Mesenchymal stem cell (in vitro differentiated cells and primary cell): ENCODE results near the gene CP. TPM values are rescaled to one million over a fixed set of nuclear protein-coding genes. Genes with fewer than 3 reads are reported as not detected.
A peak's percentile ranks its signal among the peaks of the same experiment; 100 is the strongest.

Source experiments
- DNase-seq: peaks from one replicate; pipeline ENCODE4 v3.0.0-alpha.2; 2013
- H2AFZ ChIP-seq: one replicate; pipeline ENCODE4 v1.6.1; 2013; ENCODE audit warnings: low read depth, mild to moderate bottlenecking, control low read depth, inconsistent platforms, low read length, moderate library complexity
- H2AK5ac ChIP-seq: 2 replicates; pipeline ENCODE4 v1.6.1; 2013; ENCODE audit warnings: low read length, moderate library complexity, mild to moderate bottlenecking, inconsistent platforms; ENCODE audit not compliant: severe bottlenecking
- H2BK120ac ChIP-seq: one replicate; pipeline ENCODE4 v1.6.1; 2013; ENCODE audit warnings: low read depth, mild to moderate bottlenecking, inconsistent platforms, low read length, moderate library complexity
- H2BK12ac ChIP-seq, 2 experiments: one replicate each; pipeline ENCODE4 v1.6.1; 2013; ENCODE audit warnings: inconsistent platforms in 2 of 2, low read length in 2 of 2, mild to moderate bottlenecking in 2 of 2, moderate library complexity in 2 of 2, control low read depth in 1 of 2
- H2BK15ac ChIP-seq: one replicate; pipeline ENCODE4 v1.6.1; 2013; ENCODE audit warnings: mild to moderate bottlenecking, low read depth, inconsistent platforms; ENCODE audit not compliant: poor library complexity, severe bottlenecking
- H2BK5ac ChIP-seq: 2 replicates; pipeline ENCODE4 v1.6.1; 2013; ENCODE audit warnings: low read depth, mild to moderate bottlenecking, low read length, control low read depth, inconsistent platforms; ENCODE audit not compliant: poor library complexity, severe bottlenecking
- H3K14ac ChIP-seq, 2 experiments: one replicate each; pipeline ENCODE4 v1.6.1; 2013; ENCODE audit warnings: inconsistent platforms in 2 of 2, low read length in 2 of 2, control low read depth in 1 of 2, mild to moderate bottlenecking in 1 of 2, moderate library complexity in 1 of 2
- H3K18ac ChIP-seq, 2 experiments: one replicate each; pipeline ENCODE4 v1.6.1; 2013; ENCODE audit warnings: inconsistent platforms in 2 of 2, low read length in 2 of 2, control low read depth in 1 of 2, low read depth in 1 of 2, mild to moderate bottlenecking in 1 of 2
- H3K23ac ChIP-seq, 2 experiments: one replicate each; pipeline ENCODE4 v1.6.1; 2013; ENCODE audit warnings: inconsistent platforms in 2 of 2, low read length in 2 of 2, mild to moderate bottlenecking in 2 of 2, moderate library complexity in 2 of 2, control low read depth in 1 of 2
- H3K27ac ChIP-seq: 2 replicates; pipeline ENCODE4 v1.5.1; 2013; ENCODE audit warnings: mild to moderate bottlenecking, moderate library complexity, low read length, control low read depth, inconsistent platforms; ENCODE audit not compliant: poor library complexity, severe bottlenecking
- H3K27me3 ChIP-seq, 2 experiments: 2 replicates each; pipeline versions ENCODE4 v1.6.1 to v1.7.0; 2013; ENCODE audit warnings: low read length in 2 of 2, mild to moderate bottlenecking in 2 of 2, moderate library complexity in 2 of 2, control low read depth in 1 of 2, inconsistent platforms in 1 of 2; ENCODE audit not compliant: control insufficient read depth in 1 of 2, insufficient read depth in 1 of 2
- H3K36me3 ChIP-seq, 2 experiments: 2 replicates each; pipeline versions ENCODE4 v1.6.1 to v1.7.0; 2013; ENCODE audit warnings: low read length in 2 of 2, control low read depth in 1 of 2, inconsistent platforms in 1 of 2, low read depth in 1 of 2, mild to moderate bottlenecking in 1 of 2; ENCODE audit not compliant: insufficient read depth in 2 of 2, control insufficient read depth in 1 of 2
- H3K4ac ChIP-seq, 2 experiments: one replicate each; pipeline ENCODE4 v1.6.1; 2013; ENCODE audit warnings: inconsistent platforms in 2 of 2, low read length in 2 of 2, mild to moderate bottlenecking in 2 of 2, moderate library complexity in 2 of 2, control low read depth in 1 of 2, low read depth in 1 of 2
- H3K4me1 ChIP-seq: 2 replicates; pipeline ENCODE4 v1.6.1; 2013; ENCODE audit warnings: low read depth, low read length, control low read depth; ENCODE audit not compliant: control insufficient read depth, insufficient read depth
- H3K4me2 ChIP-seq: 2 replicates; pipeline ENCODE4 v1.6.1; 2013; ENCODE audit warnings: low read length, mild to moderate bottlenecking, inconsistent platforms; ENCODE audit not compliant: poor library complexity, severe bottlenecking
- H3K4me3 ChIP-seq, 2 experiments: 2 replicates each; pipeline versions ENCODE4 v1.5.1 to v1.7.0; 2013; ENCODE audit warnings: low read length in 2 of 2, mild to moderate bottlenecking in 2 of 2, control low read depth in 1 of 2, low read depth in 1 of 2; ENCODE audit not compliant: insufficient read depth in 1 of 2
- H3K79me1 ChIP-seq: replicated peaks from 2 replicates; pipeline ENCODE4 v1.6.1; 2013; ENCODE audit warnings: mild to moderate bottlenecking, control low read depth, low read length, inconsistent platforms; ENCODE audit not compliant: poor library complexity, severe bottlenecking
- H3K9ac ChIP-seq: 2 replicates; pipeline ENCODE4 v1.7.0; 2013; ENCODE audit warnings: mild to moderate bottlenecking, low read length, moderate library complexity
- H3K9me3 ChIP-seq: 2 replicates; pipeline ENCODE4 v1.7.0; 2013; ENCODE audit warnings: mild to moderate bottlenecking, low read length; ENCODE audit not compliant: control insufficient read depth
- H4K8ac ChIP-seq: one replicate; pipeline ENCODE4 v1.6.1; 2013; ENCODE audit warnings: inconsistent platforms, mild to moderate bottlenecking, low read length, moderate library complexity
- H4K91ac ChIP-seq: one replicate; pipeline ENCODE4 v1.6.1; 2013; ENCODE audit warnings: mild to moderate bottlenecking, low read length, inconsistent platforms
- WGBS: methylation state at CpG from one replicate; pipeline ENCODE4 v1.1.7; 2013; ENCODE audit warnings: mixed read lengths; 5-methylcytosine and 5-hydroxymethylcytosine counted together
- polyA plus RNA-seq, 2 experiments: library from polyadenylated mRNA; stranded (reverse); fragments of 200-250 nt; gene quantifications; one replicate each; pipeline ENCODE4 v1.2.3, GENCODE V29; 2013

The CP gene
- 0.04 TPM for polyA plus RNA-seq (2013, experiment 1 of 2)
- polyA plus RNA-seq (2013, experiment 2 of 2), result 0.15 TPM

DNA sequence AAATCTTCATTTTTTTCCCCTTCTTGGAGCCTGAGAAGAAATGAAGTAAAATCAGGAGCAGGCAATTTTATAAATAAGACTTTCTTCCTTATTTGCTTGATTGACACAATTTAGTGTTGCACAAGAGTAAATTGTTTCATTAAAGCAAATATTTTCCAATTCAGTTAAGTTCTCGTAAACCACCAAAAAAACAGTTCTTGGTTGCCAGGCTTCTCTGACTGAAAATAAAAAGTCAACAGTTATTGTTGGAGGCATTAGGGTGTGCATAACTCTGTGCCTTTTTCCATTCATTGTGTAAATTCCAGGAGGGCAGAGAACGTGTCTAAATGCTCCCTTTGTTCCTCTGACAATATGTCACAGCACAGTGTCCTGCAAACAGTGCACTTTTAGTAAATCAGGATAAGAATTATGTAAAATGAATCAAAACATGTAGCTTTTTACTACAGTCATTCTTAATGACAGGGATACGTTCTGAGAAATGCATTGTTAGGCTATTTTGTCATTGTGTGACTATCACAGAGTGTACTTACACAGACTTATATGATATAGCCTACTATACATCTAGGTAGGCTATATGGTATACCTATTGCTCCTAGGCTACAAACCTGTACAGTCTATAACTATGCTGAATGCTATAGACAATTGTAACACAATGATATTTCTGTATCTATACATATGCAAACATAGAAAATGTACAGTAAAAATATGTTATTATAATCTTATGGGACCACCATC lies at the start of gene CP:
Gene CP (minus strand): TSS at position 47 of the 735 bp plus-strand sequence. CDS start 37 bp downstream, at position 10.
- DNase-seq, result no peak

DNA sequence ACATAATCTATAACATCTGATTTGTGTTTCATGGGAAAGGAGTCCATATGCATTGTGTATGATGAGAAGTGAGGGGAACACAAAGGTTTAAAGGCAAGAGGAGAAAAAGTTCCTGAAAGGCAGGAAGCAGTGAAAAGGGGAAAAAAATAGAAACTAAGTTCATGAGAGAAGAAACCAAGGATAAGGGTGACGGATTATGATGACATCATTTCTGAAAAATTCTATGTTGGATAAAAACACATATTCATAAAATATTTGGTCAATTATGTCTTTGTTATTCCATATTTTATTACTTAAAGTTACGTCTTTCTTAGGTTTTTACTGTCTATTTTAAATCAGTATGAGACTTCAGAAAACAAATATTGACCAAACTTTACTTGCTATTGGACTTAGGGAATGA lies 48.6 kb upstream of the CP start:
- no peak overlapping the region for H3K4me3 ChIP-seq
- no peaks in the 10 kb centered on the region for H3K9me3 ChIP-seq
- no peak overlapping the region for H2AFZ ChIP-seq
- peak overlapping the region; percentile 43 for H3K9ac ChIP-seq
- no peak overlapping the region for H2AK5ac ChIP-seq
- no peak overlapping the region for H3K4ac ChIP-seq
- H4K91ac ChIP-seq, result no peak overlapping the region
- no CpG with 5 or more reads among the region's 2 CpGs for WGBS
- no peak for DNase-seq
- H2BK12ac ChIP-seq, result no peak overlapping the region
- H4K8ac ChIP-seq, result no peak overlapping the region
- no peak overlapping the region for H3K27ac ChIP-seq
- H2BK120ac ChIP-seq, result no peak overlapping the region
- H3K79me1 ChIP-seq, result no peaks in the 10 kb centered on the region
- H3K4me2 ChIP-seq, result no peak overlapping the region
- H2BK5ac ChIP-seq, result no peak overlapping the region
- H3K4me1 ChIP-seq, result no peaks in the 10 kb centered on the region
- H3K23ac ChIP-seq, result no peak overlapping the region
- no peaks in the 10 kb centered on the region for H3K36me3 ChIP-seq
- H3K18ac ChIP-seq, result no peak overlapping the region
- no peaks in the 10 kb centered on the region for H3K27me3 ChIP-seq
- H3K14ac ChIP-seq, result no peak overlapping the region
- H2BK15ac ChIP-seq, result no peak overlapping the region

More for the DNA sequence above, at the start of gene CP:
- H3K36me3 ChIP-seq, result no peaks in the 10 kb centered on the region
- H3K27ac ChIP-seq, result no peak within 1 kb of the TSS
- H3K27me3 ChIP-seq, result no peaks in the 10 kb centered on the region
- H3K4me2 ChIP-seq, result no peak within 1 kb of the TSS
- no peaks in the 10 kb centered on the region for H3K9me3 ChIP-seq
- no peak within 1 kb of the TSS for H3K9ac ChIP-seq
- H2BK120ac ChIP-seq, result no peak within 1 kb of the TSS
- peaks cover 5% of the 10 kb centered on the region for H3K4me1 ChIP-seq
- no peak within 1 kb of the TSS for H2BK5ac ChIP-seq
- no peak within 1 kb of the TSS for H3K4ac ChIP-seq
- 75% methylated on average over 3 of the region's 3 CpGs for WGBS
- H4K8ac ChIP-seq, result no peak within 1 kb of the TSS
- no peak within 1 kb of the TSS for H3K23ac ChIP-seq
- H3K18ac ChIP-seq, result no peak within 1 kb of the TSS
- no peak within 1 kb of the TSS for H3K4me3 ChIP-seq
- no peak within 1 kb of the TSS for H4K91ac ChIP-seq
- H2BK12ac ChIP-seq, result no peak within 1 kb of the TSS
- H2AFZ ChIP-seq, result no peak within 1 kb of the TSS
- no peak within 1 kb of the TSS for H2BK15ac ChIP-seq
- H3K14ac ChIP-seq, result no peak within 1 kb of the TSS
- no peaks in the 10 kb centered on the region for H3K79me1 ChIP-seq
- H2AK5ac ChIP-seq, result no peak within 1 kb of the TSS

DNA sequence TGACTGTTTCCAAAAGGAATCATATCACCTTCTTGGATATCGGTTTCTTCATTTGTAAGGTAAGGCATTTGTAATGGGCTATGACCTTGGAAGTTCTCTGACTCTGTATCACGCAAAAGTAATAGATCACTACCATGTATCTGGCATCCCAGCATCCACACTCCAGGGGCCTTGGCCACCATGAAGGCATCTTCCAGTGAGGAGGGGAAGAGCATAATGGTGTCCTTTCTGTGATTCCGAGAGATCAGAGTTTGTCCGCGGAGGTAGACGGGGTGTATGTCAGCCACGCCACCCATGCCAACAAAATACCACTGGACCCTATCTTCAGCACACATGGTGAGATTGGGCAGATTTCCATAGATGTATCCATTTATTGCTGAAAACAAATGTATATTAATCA lies 48.1 kb upstream of the CP start:
- H3K9me3 ChIP-seq, result no peaks in the 10 kb centered on the region
- peak overlapping the region in 1 of 2 experiments; percentile 46 for H2BK12ac ChIP-seq
- no peak overlapping the region for H3K4ac ChIP-seq
- 100% methylated on average over 4 of the region's 7 CpGs for WGBS
- H3K4me1 ChIP-seq, result no peaks in the 10 kb centered on the region
- H2BK15ac ChIP-seq, result no peak overlapping the region
- DNase-seq, result no peak
- no peaks in the 10 kb centered on the region for H3K36me3 ChIP-seq
- no peak overlapping the region for H3K27ac ChIP-seq
- no peak overlapping the region for H3K4me2 ChIP-seq
- H3K23ac ChIP-seq, result no peak overlapping the region
- no peaks in the 10 kb centered on the region for H3K79me1 ChIP-seq
- no peak overlapping the region for H3K18ac ChIP-seq
- no peak overlapping the region for H2BK120ac ChIP-seq
- H4K91ac ChIP-seq, result peak overlapping the region; percentile 6
- peak overlapping the region; percentile 43 for H3K9ac ChIP-seq
- H2BK5ac ChIP-seq, result no peak overlapping the region
- no peak overlapping the region for H3K4me3 ChIP-seq
- no peak overlapping the region for H3K14ac ChIP-seq
- no peak overlapping the region for H2AK5ac ChIP-seq
- no peaks in the 10 kb centered on the region for H3K27me3 ChIP-seq
- H2AFZ ChIP-seq, result no peak overlapping the region
- no peak overlapping the region for H4K8ac ChIP-seq

DNA sequence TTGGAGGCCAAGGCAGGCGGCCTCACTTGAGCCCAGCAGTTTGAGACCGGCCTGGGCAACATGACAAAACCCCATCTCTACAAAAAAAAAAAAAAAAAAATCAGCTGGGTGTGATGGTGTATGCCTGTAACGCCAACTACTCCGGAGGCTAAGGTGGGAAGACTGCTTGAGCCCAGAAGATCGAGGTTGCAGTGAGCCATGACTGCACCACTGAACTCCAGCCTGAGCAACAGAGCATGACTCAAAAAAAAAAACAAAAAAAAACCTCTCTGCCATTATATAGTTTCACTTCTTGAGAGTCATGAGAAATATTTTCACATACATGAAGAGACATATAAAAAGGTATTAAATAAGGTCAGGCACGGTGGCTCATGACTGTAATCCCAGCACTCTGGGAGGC lies 45.9 kb upstream of the CP start:
- H2AK5ac ChIP-seq, result no peak overlapping the region
- H4K8ac ChIP-seq, result no peak overlapping the region
- H3K79me1 ChIP-seq, result no peaks in the 10 kb centered on the region
- no peak overlapping the region for H2BK12ac ChIP-seq
- no peak overlapping the region for H3K18ac ChIP-seq
- no peak overlapping the region for H3K23ac ChIP-seq
- H3K14ac ChIP-seq, result no peak overlapping the region
- DNase-seq, result no peak
- H3K27ac ChIP-seq, result no peak overlapping the region
- no peaks in the 10 kb centered on the region for H3K4me1 ChIP-seq
- no peaks in the 10 kb centered on the region for H3K36me3 ChIP-seq
- no peak overlapping the region for H2AFZ ChIP-seq
- H4K91ac ChIP-seq, result no peak overlapping the region
- H3K4me2 ChIP-seq, result no peak overlapping the region
- no peak overlapping the region for H3K4me3 ChIP-seq
- H3K4ac ChIP-seq, result no peak overlapping the region
- no peak overlapping the region for H3K9ac ChIP-seq
- no peak overlapping the region for H2BK15ac ChIP-seq
- 97% methylated on average over 3 of the region's 6 CpGs for WGBS
- no peaks in the 10 kb centered on the region for H3K27me3 ChIP-seq
- no peaks in the 10 kb centered on the region for H3K9me3 ChIP-seq
- H2BK5ac ChIP-seq, result no peak overlapping the region
- H2BK120ac ChIP-seq, result no peak overlapping the region
